Activated CD4-positive, alpha-beta T cell treated with anti-CD3 and anti-CD28 coated beads, Interleukin-2, amount 10 ng/mL, durations not matched to agents 24 days and 14 days (primary cell): Measurements from ENCODE around the gene CTNNA3. TPM values are rescaled to one million over a fixed set of nuclear protein-coding genes. Genes with fewer than 3 reads are reported as not detected.

Experiments used
- DNase-seq: peaks from one replicate; pipeline ENCODE4 v3.0.0; 2022
- H3K27ac Mint-ChIP-seq: one replicate; pipeline ENCODE4 v1.8.0; 2022; ENCODE audit warnings: mild to moderate bottlenecking, mixed read lengths
- H3K27me3 Mint-ChIP-seq: one replicate; pipeline ENCODE4 v1.8.0; 2022; ENCODE audit warnings: mixed read lengths
- H3K36me3 Mint-ChIP-seq: one replicate; pipeline ENCODE4 v1.8.0; 2022; ENCODE audit warnings: low read depth, mild to moderate bottlenecking, mixed read lengths
- H3K4me1 Mint-ChIP-seq: one replicate; pipeline ENCODE4 v1.8.0; 2021; ENCODE audit warnings: mixed read lengths
- H3K4me3 Mint-ChIP-seq: one replicate; pipeline ENCODE4 v1.8.0; 2022; ENCODE audit warnings: mild to moderate bottlenecking, moderate library complexity, mixed read lengths
- H3K9me3 Mint-ChIP-seq: one replicate; pipeline ENCODE4 v1.8.0; 2021; ENCODE audit warnings: mixed read lengths
- intact Hi-C: fragments of 100-400 bp; cut with micrococcal nuclease; formaldehyde crosslinking; loops from one replicate; pipeline ENCODE4 v1.15.1; 2023
- total RNA-seq: library from RNA; stranded (reverse); gene quantifications from 2 replicates; pipeline ENCODE4 v1.2.3, GENCODE V29; 2022

Gene CTNNA3
- total RNA-seq, 1 donor from 2014 or later, result not detected

DNA sequence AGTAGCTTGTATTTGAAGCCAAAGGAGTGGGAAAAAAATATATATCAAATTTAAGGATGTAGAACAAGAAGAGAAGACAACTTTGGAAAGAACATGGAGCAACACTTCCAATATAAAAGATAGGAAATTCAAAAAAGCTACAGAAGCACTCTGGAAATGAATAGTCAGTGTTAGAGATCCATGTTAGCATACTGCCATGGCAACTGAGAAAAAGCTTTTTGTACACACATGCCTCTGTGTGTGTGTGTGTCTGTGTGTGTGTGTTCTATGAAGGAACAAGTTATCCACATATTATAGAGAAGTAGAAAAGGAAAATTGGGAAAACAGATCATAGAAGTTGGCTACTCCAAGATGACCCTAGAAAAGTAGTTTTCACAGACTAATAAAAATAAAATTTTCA lies 673.9 kb downstream of the CTNNA3 start:
- H3K27ac Mint-ChIP-seq, result no peak overlapping the region
- DNase-seq, result no peak

GRCh38 chr10:67017218-67017617 lies 678.8 kb downstream of the CTNNA3 start:
- H3K36me3 Mint-ChIP-seq, result no peaks in the 10 kb centered on the region

More for the DNA sequence above, 673.9 kb downstream of the CTNNA3 start:
- Mint-ChIP-seq H3K4me1 (no peaks in the 10 kb centered on the region), H3K36me3 (no peaks in the 10 kb centered on the region), H3K4me3 (no peak overlapping the region), H3K27me3 (no peaks in the 10 kb centered on the region), H3K9me3 (peaks cover 3% of the 10 kb centered on the region)
- intact Hi-C loops, result no loop called here

GRCh38 chr10:67015225-67015624 lies 680.8 kb downstream of the CTNNA3 start:
- Mint-ChIP-seq H3K4me1 (no peaks in the 10 kb centered on the region), H3K27me3 (no peaks in the 10 kb centered on the region), H3K27ac (no peak overlapping the region), H3K36me3 (no peaks in the 10 kb centered on the region), H3K4me3 (no peak overlapping the region), H3K9me3 (no peaks in the 10 kb centered on the region)
- DNase-seq, result no peak
- intact Hi-C loops, result no loop called here

More at GRCh38 chr10:67017218-67017617, 678.8 kb downstream of the CTNNA3 start:
- no peak for DNase-seq
- Mint-ChIP-seq H3K27me3 (no peaks in the 10 kb centered on the region), H3K27ac (no peak overlapping the region), H3K4me1 (no peaks in the 10 kb centered on the region), H3K9me3 (no peaks in the 10 kb centered on the region), H3K4me3 (no peak overlapping the region)
- intact Hi-C loops, result no loop called here

GRCh38 chr10:67011981-67012380 lies 684.0 kb downstream of the CTNNA3 start:
- intact Hi-C loops, result no loop called here
- no peak for DNase-seq
- no peaks in the 10 kb centered on the region for H3K9me3 Mint-ChIP-seq
- no peak overlapping the region for H3K27ac Mint-ChIP-seq
- H3K4me3 Mint-ChIP-seq, result no peak overlapping the region
- no peaks in the 10 kb centered on the region for H3K4me1 Mint-ChIP-seq
- no peaks in the 10 kb centered on the region for H3K36me3 Mint-ChIP-seq
- H3K27me3 Mint-ChIP-seq, result no peaks in the 10 kb centered on the region

GRCh38 chr10:67011480-67011879 lies 684.5 kb downstream of the CTNNA3 start:
- H3K36me3 Mint-ChIP-seq, result no peaks in the 10 kb centered on the region
- no peaks in the 10 kb centered on the region for H3K27me3 Mint-ChIP-seq
- no peak overlapping the region for H3K27ac Mint-ChIP-seq
- H3K4me3 Mint-ChIP-seq, result no peak overlapping the region
- intact Hi-C loops, result no loop called here
- no peaks in the 10 kb centered on the region for H3K9me3 Mint-ChIP-seq
- no peak for DNase-seq
- H3K4me1 Mint-ChIP-seq, result no peaks in the 10 kb centered on the region

GRCh38 chr10:67005981-67006380 lies 690.0 kb downstream of the CTNNA3 start:
- H3K4me3 Mint-ChIP-seq, result no peak overlapping the region
- DNase-seq, result no peak
- intact Hi-C loops, result no loop called here
- H3K27me3 Mint-ChIP-seq, result no peaks in the 10 kb centered on the region
- H3K9me3 Mint-ChIP-seq, result no peaks in the 10 kb centered on the region
- H3K36me3 Mint-ChIP-seq, result no peaks in the 10 kb centered on the region
- H3K4me1 Mint-ChIP-seq, result no peaks in the 10 kb centered on the region
- no peak overlapping the region for H3K27ac Mint-ChIP-seq

DNA sequence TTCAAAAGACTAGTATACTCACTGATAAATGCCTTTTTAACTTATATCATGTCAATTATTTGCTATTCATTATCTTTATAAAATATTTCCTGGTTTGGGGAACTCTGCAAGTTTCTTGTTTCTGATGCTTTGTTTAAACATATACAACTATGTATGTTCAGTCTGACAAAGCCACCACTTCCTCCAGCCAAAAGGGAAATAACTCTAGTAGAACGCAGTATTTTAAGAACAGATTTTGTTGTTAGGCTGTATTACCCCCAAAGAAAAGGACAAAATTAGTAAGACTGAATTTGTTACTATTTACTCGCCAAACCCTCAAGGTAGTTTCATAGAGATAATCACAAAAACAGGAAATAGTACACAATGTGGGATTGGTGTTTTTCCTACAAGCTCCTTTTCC lies 691.3 kb downstream of the CTNNA3 start:
- DNase-seq, result no peak
- H3K4me3 Mint-ChIP-seq, result no peak overlapping the region

GRCh38 chr10:66999762-67000545 lies 696.0 kb downstream of the CTNNA3 start:
- Mint-ChIP-seq H3K27me3 (no peaks in the 10 kb centered on the region), H3K36me3 (no peaks in the 10 kb centered on the region), H3K27ac (no peak overlapping the region), H3K9me3 (no peaks in the 10 kb centered on the region), H3K4me1 (no peaks in the 10 kb centered on the region), H3K4me3 (no peak overlapping the region)
- no peak for DNase-seq
- intact Hi-C loops, result no loop called here

More for the DNA sequence above, 691.3 kb downstream of the CTNNA3 start:
- Mint-ChIP-seq H3K27me3 (no peaks in the 10 kb centered on the region), H3K4me1 (no peaks in the 10 kb centered on the region), H3K36me3 (no peaks in the 10 kb centered on the region), H3K27ac (no peak overlapping the region), H3K9me3 (no peaks in the 10 kb centered on the region)
- intact Hi-C loops, result no loop called here

GRCh38 chr10:66996996-66997395 lies 699.0 kb downstream of the CTNNA3 start:
- no peaks in the 10 kb centered on the region for H3K27me3 Mint-ChIP-seq
- no peaks in the 10 kb centered on the region for H3K4me1 Mint-ChIP-seq
- DNase-seq, result no peak
- intact Hi-C loops, result no loop called here
- H3K9me3 Mint-ChIP-seq, result no peaks in the 10 kb centered on the region
- no peak overlapping the region for H3K4me3 Mint-ChIP-seq
- H3K36me3 Mint-ChIP-seq, result no peaks in the 10 kb centered on the region
- H3K27ac Mint-ChIP-seq, result no peak overlapping the region

DNA sequence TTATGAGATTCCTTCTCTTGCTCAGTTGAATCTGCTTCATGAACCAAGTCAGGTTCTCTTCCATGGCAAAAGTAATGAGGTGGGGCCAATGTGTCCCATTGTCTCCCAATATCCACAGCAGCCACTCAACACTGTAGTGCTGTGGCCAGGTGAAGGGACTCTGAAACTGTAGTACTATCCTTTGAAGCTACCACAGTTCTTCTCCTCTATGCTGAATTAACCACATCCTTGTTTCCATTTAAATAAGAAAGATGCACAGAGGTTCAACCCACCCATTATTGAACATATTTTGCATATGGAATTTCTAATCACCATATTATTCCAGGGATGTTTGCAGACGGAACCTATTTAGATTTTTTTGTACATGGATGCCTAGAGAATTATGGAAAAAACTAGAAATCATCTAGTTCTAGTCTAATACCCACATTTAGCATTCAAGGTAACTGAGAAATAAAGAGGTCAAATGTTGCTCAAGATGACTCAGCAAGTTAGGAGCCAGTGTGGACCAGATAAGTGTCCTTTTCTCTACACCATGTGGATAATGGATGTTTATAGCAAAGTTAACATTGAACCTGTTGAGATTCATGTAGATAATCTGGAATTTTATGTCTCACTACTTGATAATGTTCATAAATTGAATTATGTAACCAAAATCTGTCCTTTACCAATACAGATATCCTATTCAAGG lies 705.7 kb downstream of the CTNNA3 start:
- DNase-seq, result no peak
- Mint-ChIP-seq H3K36me3 (no peaks in the 10 kb centered on the region), H3K4me1 (no peaks in the 10 kb centered on the region), H3K9me3 (no peaks in the 10 kb centered on the region), H3K27me3 (no peaks in the 10 kb centered on the region), H3K27ac (no peak overlapping the region), H3K4me3 (no peak overlapping the region)
- intact Hi-C loops, result no loop called here

DNA sequence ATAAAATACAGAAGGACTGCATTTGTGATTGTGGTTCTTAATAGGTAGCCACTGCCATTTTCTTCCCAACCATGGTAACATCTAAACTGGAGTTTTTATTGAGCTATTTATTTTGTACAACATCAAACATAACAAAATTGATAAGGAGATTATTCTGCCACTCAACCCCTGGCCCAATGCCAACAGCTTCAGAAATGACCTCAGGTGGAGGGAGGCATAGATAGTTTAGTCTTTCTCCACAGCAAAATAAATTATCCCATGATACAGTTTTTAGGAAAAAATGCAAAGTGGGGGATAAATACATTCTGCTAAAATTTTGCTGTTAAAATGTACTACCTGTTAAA lies 712.5 kb downstream of the CTNNA3 start:
- Mint-ChIP-seq H3K36me3 (no peaks in the 10 kb centered on the region), H3K9me3 (no peaks in the 10 kb centered on the region), H3K27me3 (no peaks in the 10 kb centered on the region), H3K4me3 (no peak overlapping the region), H3K4me1 (peaks cover 2% of the 10 kb centered on the region), H3K27ac (no peak overlapping the region)
- intact Hi-C loops, result no loop called here
- DNase-seq, result no peak

- H3K36me3 Mint-ChIP-seq, result no peaks in the 10 kb centered on the region
- H3K9me3 Mint-ChIP-seq, result no peaks in the 10 kb centered on the region
- H3K4me3 Mint-ChIP-seq, result no peak overlapping the region
- DNase-seq, result no peak
- H3K27ac Mint-ChIP-seq, result no peak overlapping the region
- intact Hi-C loops, result no loop called here
- H3K4me1 Mint-ChIP-seq, result peaks cover 2% of the 10 kb centered on the region
- no peaks in the 10 kb centered on the region for H3K27me3 Mint-ChIP-seq
These were observed 713.1 kb downstream of the CTNNA3 start for GRCh38 chr10:66982792-66983474.

DNA sequence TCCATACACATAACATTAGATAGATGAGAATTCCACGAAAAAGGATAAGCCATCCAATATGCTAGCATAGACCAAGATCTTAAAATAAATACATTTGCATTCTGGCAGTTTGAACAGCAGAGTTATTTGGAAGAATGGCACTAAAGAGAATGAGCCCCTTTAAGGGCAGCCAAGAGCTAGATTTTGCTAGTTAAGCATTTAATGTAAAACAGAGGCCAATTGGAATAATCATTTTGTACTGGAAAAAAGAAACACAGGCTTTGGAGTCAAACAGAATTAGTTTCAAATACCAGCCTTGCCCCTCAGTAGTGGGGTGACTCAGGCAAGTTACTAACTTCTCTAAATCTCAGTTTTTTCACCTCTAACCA lies 714.0 kb downstream of the CTNNA3 start:
- Mint-ChIP-seq H3K9me3 (no peaks in the 10 kb centered on the region), H3K27ac (no peak overlapping the region), H3K36me3 (no peaks in the 10 kb centered on the region), H3K4me1 (peaks cover 2% of the 10 kb centered on the region), H3K4me3 (no peak overlapping the region), H3K27me3 (no peaks in the 10 kb centered on the region)
- DNase-seq, result no peak
- intact Hi-C loops, result no loop called here

DNA sequence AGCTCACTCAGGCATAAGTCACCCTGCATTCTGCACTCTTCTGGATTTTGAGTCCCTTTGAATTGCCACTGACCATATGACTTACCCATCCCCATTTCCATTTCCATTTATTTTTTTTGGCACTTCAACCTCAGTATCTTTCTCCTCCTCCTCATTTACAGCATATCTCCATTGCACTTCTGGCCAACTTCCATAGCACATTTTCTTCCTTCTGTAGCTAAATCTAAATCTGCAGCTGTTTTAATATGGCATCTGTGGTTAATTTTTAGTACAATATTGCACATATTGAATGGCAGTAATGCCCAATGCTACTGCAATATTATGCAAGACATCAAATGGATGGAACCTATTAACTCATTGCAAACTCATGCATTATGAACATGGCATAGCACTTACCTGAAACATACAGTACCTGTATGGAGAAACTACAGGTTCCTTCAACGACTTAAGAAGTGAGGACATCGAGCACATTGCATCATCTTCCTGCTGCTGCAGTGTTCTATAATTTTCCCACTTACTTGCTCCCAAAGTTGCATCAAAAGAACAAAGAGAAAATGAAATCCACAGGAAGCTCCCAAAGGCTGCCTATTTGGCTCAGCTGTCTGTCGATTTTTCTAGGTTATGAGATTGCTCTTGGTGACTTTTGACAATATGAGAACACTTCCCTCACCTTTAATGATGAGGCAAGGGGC lies 714.5 kb downstream of the CTNNA3 start:
- DNase-seq, result no peak
- Mint-ChIP-seq H3K36me3 (no peaks in the 10 kb centered on the region), H3K4me3 (no peak overlapping the region), H3K9me3 (no peaks in the 10 kb centered on the region), H3K27ac (no peak overlapping the region), H3K27me3 (no peaks in the 10 kb centered on the region), H3K4me1 (peaks cover 2% of the 10 kb centered on the region)
- intact Hi-C loops, result no loop called here
